HepG2 (cell line): ENCODE data around the gene KLHL11. TPM values are rescaled to one million over a fixed set of nuclear protein-coding genes. Genes with fewer than 3 reads are reported as not detected.

ENCODE experiments used
- ARNT2 ChIP-seq: sonication (generic); formaldehyde crosslinking; IDR thresholded peaks from 2 replicates; pipeline ENCODE4 v1.8.0; 2022; ENCODE audit warnings: mild to moderate bottlenecking, low read depth, missing genetic modification reagents, moderate library complexity
- HIVEP1 ChIP-seq: sonication (generic); formaldehyde crosslinking; IDR thresholded peaks from 2 replicates; pipeline ENCODE4 v1.4.0; 2020; ENCODE audit warnings: mild to moderate bottlenecking, missing genetic modification reagents
- IRF9 ChIP-seq: sonication (generic); formaldehyde crosslinking; IDR thresholded peaks from 2 replicates; pipeline ENCODE4 v1.8.0; 2022; ENCODE audit warnings: missing genetic modification reagents, mild to moderate bottlenecking, borderline replicate concordance
- KAT8 ChIP-seq: IDR thresholded peaks from 2 replicates; pipeline ENCODE4 v1.6.1; 2016; ENCODE audit warnings: missing genetic modification reagents, missing compliant biosample characterization
- KDM3A ChIP-seq: IDR thresholded peaks from 2 replicates; pipeline ENCODE4 v1.6.1; 2018; ENCODE audit warnings: low read depth, missing compliant biosample characterization
- MNT ChIP-seq: fragments of 450-650 bp; IDR thresholded peaks from 2 replicates; pipeline ENCODE4 v1.6.1; 2016
- POGK ChIP-seq: sonication (generic); formaldehyde crosslinking; conservative IDR thresholded peaks from 2 replicates; pipeline ENCODE4 v1.8.0; 2022; ENCODE audit warnings: mild to moderate bottlenecking, moderate library complexity, missing genetic modification reagents
- REST ChIP-seq, 2 experiments: IDR thresholded peaks; 2 replicates each; pipeline ENCODE4 v1.6.1; 2011 to 2012; ENCODE audit warnings: low read length in 2 of 2, borderline replicate concordance in 1 of 2, low read depth in 1 of 2, mild to moderate bottlenecking in 1 of 2, moderate library complexity in 1 of 2
- TEAD3 ChIP-seq: optimal IDR thresholded peaks from 2 replicates; pipeline ENCODE3; 2016; ENCODE audit warnings: borderline replicate concordance
- UBTF ChIP-seq: sonication (generic); formaldehyde crosslinking; IDR thresholded peaks from 2 replicates; pipeline ENCODE4 v1.4.0; 2020; ENCODE audit warnings: mild to moderate bottlenecking, missing genetic modification reagents
- ZMYM3 ChIP-seq: sonication (generic); formaldehyde crosslinking; IDR thresholded peaks from 2 replicates; pipeline ENCODE4 v1.5.1; 2020; ENCODE audit warnings: mild to moderate bottlenecking, missing genetic modification reagents
- ZNF337 ChIP-seq: sonication (generic); formaldehyde crosslinking; IDR thresholded peaks from 2 replicates; pipeline ENCODE4 v1.5.1; 2020; ENCODE audit warnings: missing genetic modification reagents, low read depth, mild to moderate bottlenecking, borderline replicate concordance
- ZSCAN25 ChIP-seq: sonication (generic); formaldehyde crosslinking; IDR thresholded peaks from 2 replicates; pipeline ENCODE4 v1.8.0; 2022; ENCODE audit warnings: mild to moderate bottlenecking, missing genetic modification reagents
- ZSCAN30 ChIP-seq: sonication (generic); formaldehyde crosslinking; IDR thresholded peaks from 2 replicates; pipeline ENCODE4 v1.5.0; 2020; ENCODE audit warnings: mild to moderate bottlenecking, missing genetic modification reagents
- ZUFSP ChIP-seq: sonication (generic); formaldehyde crosslinking; IDR thresholded peaks from 2 replicates; pipeline ENCODE4 v1.9.0; 2021; ENCODE audit warnings: missing genetic modification reagents, mild to moderate bottlenecking, borderline replicate concordance
- polyA plus RNA-seq, 8 experiments: library from polyadenylated mRNA; depleted of rRNA in 3 of 8; stranded (reverse) in 7 of 8; unstranded in 1 of 8; fragments of >200 nt; fragmentation: Illumina TruSeq in 4 of 8; extraction: Trizol in 4 of 8; gene quantifications; 2 replicates each; pipeline versions ENCODE4 v1.2.1 to v1.2.3, GENCODE V29; 2011 to 2016; ENCODE audit warnings: low read depth in 4 of 8, missing spikeins in 1 of 8, mixed read lengths in 1 of 8; ENCODE audit not compliant: insufficient read depth in 1 of 8
- total RNA-seq, 5 experiments: library from RNA; depleted of rRNA; stranded (reverse); fragments of >200 nt; fragmentation: Illumina TruSeq; extraction: Trizol; gene quantifications; 2 replicates each; pipeline ENCODE4 v1.2.3, GENCODE V29; 2016; ENCODE audit warnings: low read depth in 1 of 5

Gene KLHL11
- total and polyA plus RNA-seq, 2 of the 13 experiments (the other 11 are each of a cell fraction or from before 2014, with no cell fraction given) = 7.7 to 27.5 TPM

- no peak for TF ChIP-seq REST (IDR thresholded peaks at IDR 0.05; ENCODE audit: borderline replicate concordance in 1 of 2, low read depth in 1 of 2, low read length in 2 of 2)
- peak; percentile 78 for TF ChIP-seq TEAD3
- peak; percentile 87 for TF ChIP-seq KAT8 (CRISPR knock-in tag)
- TF ChIP-seq ZNF337 (CRISPR knock-in tag) = peak; percentile 41; the same call in 1 of the 2 replicates
- peak; percentile 76 for TF ChIP-seq ARNT2 (CRISPR knock-in tag)
- peak; percentile 92 for TF ChIP-seq UBTF (CRISPR knock-in tag)
- TF ChIP-seq ZSCAN25 (CRISPR knock-in tag) = no peak; the same call in 1 of the 2 replicates
- TF ChIP-seq ZMYM3 (CRISPR knock-in tag) = peak; percentile 14; the same call in 1 of the 2 replicates
- peak; percentile 90 for TF ChIP-seq HIVEP1 (CRISPR knock-in tag)
- TF ChIP-seq KDM3A (CRISPR knock-in tag) = peak; percentile 79
- TF ChIP-seq IRF9 = peak; percentile 43
- no peak for TF ChIP-seq MNT
- peak; percentile 86; the same call in 1 of the 2 replicates for TF ChIP-seq ZSCAN30 (CRISPR knock-in tag)
- no peak for TF ChIP-seq ZUFSP (CRISPR knock-in tag)
- TF ChIP-seq POGK (CRISPR knock-in tag) = no peak
Measured at GRCh38 chr17:41864836-41865595, at the start of gene KLHL11 (continued).
